LNCAP (cell line): ENCODE data around the gene MED29.

ENCODE experiments used
- CTCF ChIP-seq: fragments of 450-650 bp; IDR thresholded peaks from 2 replicates; pipeline ENCODE4 v1.5.1; 2017; ENCODE audit warnings: mild to moderate bottlenecking

MED29 gene

DNA sequence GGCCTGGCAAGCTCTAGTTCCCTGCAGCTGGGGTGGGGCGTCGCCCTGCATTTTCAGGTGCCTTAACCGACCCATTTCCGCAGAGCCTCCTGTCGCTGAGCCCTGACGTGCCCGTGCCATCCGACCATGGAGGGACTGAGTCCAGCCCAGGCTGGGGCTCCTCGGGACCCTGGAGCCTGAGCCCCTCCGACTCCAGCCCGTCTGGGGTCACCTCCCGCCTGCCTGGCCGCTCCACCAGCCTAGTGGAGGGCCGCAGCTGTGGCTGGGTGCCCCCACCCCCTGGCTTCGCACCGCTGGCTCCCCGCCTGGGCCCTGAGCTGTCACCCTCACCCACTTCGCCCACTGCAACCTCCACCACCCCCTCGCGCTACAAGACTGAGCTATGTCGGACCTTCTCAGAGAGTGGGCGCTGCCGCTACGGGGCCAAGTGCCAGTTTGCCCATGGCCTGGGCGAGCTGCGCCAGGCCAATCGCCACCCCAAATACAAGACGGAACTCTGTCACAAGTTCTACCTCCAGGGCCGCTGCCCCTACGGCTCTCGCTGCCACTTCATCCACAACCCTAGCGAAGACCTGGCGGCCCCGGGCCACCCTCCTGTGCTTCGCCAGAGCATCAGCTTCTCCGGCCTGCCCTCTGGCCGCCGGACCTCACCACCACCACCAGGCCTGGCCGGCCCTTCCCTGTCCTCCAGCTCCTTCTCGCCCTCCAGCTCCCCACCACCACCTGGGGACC lies 16.6 kb downstream of the MED29 start:
- no peak for TF ChIP-seq CTCF

GRCh38 chr19:39408392-39409207 lies 17.4 kb downstream of the MED29 start:
- TF ChIP-seq CTCF, result no peak

DNA sequence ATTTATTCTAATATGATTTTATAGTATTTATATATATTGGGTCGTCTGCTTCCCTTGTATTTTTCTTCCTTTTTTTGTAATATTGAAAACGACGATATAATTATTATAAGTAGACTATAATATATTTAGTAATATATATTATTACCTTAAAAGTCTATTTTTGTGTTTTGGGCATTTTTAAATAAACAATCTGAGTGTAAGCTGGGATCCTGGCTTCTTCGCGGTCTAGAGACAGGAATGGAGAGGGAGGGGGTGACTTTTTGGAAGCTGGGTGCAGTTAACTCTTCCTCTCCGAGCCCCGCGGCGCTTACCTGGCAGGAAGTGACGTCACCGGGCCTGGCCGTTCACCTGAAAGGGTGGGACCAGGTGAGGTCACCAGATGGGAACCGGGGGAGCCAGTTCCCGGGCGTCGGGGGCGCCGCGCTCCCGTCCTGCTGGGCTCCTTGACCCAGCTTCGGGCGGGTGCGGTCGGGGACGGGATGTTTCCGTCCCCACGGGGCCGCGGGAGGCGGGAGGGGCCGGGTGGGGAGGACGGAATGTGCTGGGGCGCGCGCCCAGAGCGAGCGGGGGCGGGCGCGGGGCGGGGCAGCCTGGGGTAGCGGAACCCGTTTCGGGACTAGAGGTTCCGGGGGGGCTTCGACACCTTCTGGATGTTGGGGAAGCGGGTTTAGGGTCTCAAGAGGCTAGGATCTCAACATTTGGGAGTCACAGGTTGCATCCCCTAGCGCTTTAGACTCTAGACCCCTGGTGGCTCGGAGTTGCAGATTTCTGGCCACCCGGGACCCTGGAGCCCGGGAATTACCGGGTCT lies 18.2 kb downstream of the MED29 start:
- no peak for TF ChIP-seq CTCF

DNA sequence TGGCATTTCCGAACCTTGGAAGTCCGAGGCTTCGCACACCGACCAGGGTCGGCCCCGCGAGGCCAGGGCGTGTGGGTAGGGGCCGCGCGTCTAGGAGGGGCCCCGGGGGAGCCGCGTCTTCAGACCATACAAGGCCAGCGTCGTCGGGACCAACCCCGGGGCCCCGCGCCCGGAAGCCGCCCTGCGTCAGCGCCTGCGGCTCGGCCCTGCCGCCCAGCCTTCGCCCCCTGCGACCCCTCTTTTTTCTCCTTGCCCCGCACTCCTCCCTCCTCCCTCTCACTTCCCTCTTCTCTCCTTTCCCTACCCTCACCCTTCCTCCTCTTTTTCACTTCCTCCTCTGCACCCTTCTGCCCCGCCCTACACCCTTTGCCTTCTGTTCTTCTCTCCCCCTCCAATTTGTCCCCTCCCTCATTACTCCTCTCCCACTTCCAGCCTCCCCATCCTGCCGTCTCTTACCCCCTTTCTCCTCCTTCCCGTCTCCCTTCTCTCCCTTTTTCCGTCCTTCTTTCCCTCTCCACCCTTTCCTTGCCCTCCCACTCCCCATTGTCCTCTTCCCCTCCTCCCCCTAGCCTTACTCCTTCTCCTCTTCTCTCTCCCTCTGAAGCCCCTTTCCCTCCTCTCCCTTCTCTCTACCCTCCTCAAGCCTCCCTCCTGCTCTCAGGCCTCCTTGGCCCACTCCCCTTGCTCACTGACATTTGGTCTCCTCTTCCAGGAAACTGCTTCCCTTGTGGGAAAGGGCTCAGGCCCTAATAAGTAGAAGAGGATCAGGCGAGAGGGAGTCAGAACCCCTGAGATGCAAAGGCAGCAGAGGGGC lies 19.0 kb downstream of the MED29 start:
- TF ChIP-seq CTCF, result no peak

DNA sequence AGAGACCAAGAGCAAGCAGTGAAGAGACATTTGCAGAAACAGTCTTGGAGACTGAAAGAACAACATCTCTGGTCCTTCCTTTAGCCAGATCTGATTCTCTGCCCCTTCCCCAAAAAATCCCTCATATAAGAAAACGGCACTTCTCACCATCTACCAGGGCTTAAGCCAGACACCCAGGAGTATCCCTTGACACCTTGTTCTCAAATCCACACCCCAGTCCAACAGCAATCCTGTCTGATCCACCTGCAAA lies 19.6 kb downstream of the MED29 start:
- no peak for TF ChIP-seq CTCF

DNA sequence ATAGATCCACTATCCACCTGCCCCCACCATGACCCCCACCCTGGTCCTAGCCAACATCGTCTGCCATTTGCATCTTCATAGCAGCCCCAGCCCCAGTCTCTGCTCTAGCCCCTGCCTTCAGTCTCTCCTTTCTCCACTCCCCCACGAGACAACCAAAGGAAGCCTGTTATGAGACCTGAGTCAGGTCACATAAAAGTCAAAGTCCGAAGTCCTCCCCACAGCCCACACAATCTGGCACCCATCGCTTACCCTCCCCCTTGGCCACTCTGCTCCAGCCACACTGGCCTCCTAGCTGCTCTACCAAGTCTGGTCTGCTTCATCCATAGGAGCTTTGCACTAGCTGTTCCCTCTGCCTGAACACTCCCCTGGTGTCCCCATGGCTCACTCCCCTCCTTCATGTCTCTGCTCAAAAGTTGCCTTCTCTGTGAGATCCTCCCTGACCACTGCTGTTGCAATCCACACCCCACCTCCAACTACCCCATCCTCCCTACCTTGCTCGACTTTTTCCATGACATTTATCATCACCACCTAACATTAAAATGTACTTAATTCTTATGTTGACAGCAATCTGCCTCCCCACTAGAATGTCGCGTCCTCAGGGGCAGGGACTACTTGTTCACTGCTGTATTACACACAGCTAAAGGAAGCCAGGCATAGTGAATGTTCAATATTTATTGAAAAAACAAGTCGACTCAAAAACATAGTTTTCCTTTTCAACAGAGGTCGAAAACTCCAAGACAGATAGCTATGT lies 20.1 kb downstream of the MED29 start:
- no peak for TF ChIP-seq CTCF

- peak; percentile 93 for TF ChIP-seq CTCF
These were observed 20.6 kb downstream of the MED29 start for GRCh38 chr19:39411832-39412099.
